GM18499 (cell line): Measurements from ENCODE around the gene KRT83.
A peak's percentile ranks its signal among the peaks of the same experiment; 100 is the strongest.
"Not testable (repeated sequence)": the region's sequence is repeated elsewhere in the genome, so short reads cannot be mapped to it uniquely, and the experiment has no call there.

Source experiments
- ATAC-seq: cut with Tn5 transposase; IDR thresholded peaks from one replicate; pipeline ENCODE4 v1.9.1; 2021; ENCODE audit warnings: moderate number of reproducible peaks; ENCODE audit not compliant: insufficient read depth, unreplicated experiment

The KRT83 gene

DNA sequence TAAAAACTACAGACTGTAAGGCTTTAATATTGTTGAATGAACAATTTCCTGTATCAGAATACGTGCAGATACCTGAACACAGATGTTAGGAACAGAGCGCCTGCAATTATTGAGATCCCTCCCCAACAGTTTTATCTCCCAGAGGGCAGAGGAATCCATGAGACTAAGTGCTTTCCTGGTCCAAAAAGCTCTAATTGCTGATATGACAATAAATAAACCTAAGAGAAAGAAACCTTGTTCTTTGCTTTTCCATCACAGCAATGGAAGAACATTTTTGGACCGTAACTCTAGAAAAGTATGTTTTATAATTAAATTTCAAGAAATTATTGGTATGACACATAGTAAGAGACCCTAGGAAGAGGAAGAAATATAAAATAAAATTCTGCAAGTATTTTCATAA is 13.0 kb upstream of the KRT83 start:
- no peak for ATAC-seq

DNA sequence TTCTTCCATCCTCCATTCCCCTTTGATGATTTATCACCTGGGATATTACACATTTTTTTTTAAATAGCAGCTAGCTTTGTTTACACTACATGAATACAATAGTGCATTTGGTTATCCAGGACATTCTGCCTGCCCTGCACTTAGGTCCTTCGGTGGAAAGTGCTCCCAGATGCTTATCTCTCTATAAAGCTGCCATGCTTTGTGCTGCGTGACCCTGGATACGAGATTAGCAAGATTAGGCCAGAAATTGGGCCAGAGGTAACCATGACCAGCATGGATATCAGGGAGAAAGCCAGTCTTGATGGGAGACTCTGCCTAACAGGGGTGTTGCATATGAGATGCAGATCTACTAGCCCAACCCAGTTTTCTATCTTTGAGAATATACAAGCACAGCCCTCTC is 12.1 kb upstream of the KRT83 start:
- ATAC-seq: no peak

DNA sequence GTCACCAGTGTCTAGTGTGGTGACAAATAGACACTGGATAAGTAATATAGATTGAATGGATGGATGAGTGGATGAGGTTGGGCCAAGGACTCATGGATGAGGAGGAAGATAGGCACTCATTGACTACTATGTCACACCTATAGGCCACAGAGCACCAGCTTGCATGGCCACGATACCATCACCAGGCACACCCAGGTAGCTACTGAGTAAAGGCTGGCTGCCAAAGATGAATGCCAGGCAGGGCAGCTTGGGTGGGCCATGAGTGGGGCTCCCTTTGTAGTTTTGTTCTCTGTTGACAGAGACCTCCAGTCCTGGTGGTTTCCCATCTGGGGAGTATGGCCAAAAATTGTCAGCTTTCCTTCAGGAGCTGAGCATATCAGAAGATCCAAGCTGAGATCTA is 11.2 kb upstream of the KRT83 start:
- no peak for ATAC-seq

DNA sequence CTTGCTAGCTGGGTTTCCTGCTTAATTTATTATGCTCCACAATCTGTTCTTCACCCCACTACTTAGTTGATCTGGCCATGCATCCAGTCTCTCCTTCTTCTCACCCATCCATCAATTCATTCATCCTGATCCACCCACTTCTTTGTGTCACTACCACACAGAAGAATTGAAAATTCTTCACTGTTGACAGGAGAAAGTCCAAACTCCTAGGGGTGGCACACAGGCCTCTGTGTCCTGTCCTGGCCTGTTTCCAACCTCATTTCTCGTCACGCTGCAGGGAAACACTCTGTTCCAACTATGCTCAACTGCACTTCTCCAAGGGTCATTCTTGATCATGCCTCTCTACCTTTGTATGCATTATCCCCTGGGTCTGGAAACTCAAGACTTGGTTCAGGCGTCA is 10.6 kb upstream of the KRT83 start:
- ATAC-seq: no peak

DNA sequence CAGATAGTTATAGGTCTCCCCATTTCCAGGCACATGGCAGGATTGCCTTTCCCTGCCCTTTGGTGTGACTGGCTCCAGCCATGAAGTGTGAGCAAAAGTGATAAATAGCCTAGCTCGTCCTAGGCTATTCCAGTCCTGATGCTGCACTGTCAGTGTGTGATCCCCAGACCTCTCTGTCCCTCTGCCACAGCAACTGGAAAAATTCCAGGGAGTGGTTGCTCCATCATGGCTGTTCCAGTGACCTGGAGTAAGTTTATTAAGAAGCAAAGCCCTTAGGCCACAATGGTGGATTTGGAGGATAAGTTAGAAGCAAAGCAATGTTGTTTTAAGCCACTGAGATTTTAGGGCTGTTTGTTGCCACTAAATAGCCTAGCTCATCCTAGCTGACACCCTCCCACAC is 9.8 kb upstream of the KRT83 start:
- no peak for ATAC-seq

DNA sequence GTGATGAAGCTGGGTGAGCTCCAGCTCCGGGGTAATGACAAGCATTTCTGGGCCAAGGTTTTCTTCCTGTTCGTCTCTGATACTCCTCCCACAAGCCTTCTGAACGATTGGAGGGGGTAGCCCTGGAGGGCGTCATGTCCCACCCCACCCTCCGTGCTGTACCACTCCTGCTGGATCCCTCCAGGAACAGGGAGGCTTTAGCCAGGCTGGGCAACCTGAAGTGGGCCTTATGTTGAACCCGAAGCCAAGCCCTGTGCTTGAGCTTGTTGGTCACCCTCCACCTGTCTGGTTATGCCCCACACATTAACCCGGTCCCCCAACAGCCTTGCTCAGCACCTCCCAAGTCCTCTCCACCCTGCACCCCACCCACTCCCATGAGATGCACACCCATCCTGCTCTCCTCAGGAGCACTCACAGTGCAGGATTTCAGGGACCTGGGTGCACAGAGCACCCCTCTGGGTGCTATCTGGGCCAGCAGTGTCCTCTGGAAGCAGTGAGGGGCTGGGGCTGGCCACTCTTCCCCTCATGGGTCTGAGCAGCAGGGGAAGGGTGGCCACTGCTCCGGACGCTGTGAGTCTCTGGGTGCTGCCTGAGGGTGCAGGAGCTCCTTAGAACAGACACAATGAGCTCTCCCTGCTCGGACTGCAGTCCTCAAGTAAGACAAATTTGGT is 6.8 kb upstream of the KRT83 start:
- no peak for ATAC-seq

DNA sequence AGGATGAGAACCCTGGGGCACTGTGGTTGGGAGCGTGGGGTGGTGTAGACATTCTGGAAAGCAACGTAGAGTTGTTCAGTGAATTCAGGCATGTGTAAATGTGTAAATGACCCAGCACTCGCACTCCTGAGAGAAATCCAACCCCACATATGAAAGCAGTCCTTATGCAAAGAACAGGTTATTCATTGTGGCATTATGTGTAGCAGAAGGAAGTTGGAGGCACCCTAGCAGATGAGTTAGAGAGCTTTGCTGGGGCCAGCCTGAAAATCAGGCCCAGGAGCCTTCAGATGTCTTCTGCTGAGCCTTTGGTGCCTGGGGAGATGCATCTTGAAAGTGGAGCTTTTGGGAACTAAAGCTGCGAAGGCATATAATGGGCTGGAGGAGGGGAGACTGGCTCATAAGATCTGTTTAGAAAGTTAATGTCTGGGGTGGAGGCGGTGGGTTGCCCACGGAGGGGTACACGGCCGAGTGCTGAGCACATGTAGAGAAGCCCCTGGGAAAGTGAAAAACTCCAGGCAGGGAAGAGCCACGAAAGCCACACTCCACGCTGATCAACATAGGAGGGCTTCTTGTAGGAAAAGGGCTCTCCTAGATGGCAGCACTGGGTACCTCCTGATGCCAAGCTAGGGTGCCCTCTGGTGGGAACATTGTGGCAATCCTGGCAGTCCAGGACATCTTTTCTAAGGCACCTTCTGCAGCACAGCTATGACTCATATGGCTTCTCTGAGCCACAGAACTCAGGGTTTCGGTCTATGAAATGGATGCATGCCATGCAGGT is 6.0 kb upstream of the KRT83 start:
- peak; percentile 85 for ATAC-seq

DNA sequence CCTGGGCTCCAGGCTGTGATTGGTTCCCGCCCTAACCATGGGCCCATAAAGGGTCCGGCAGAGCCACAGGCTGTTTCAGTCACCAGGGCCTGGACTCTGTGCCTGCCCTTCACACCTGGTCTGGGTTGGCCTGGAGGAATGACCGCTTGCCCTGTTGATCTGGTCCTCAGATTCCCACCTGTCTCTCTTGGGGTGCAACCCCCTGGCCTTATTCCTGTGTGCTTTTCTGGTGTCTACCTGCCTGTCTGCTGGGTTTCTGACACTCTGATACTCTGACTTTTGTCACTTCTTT is 2.9 kb upstream of the KRT83 start:
- no peak for ATAC-seq

DNA sequence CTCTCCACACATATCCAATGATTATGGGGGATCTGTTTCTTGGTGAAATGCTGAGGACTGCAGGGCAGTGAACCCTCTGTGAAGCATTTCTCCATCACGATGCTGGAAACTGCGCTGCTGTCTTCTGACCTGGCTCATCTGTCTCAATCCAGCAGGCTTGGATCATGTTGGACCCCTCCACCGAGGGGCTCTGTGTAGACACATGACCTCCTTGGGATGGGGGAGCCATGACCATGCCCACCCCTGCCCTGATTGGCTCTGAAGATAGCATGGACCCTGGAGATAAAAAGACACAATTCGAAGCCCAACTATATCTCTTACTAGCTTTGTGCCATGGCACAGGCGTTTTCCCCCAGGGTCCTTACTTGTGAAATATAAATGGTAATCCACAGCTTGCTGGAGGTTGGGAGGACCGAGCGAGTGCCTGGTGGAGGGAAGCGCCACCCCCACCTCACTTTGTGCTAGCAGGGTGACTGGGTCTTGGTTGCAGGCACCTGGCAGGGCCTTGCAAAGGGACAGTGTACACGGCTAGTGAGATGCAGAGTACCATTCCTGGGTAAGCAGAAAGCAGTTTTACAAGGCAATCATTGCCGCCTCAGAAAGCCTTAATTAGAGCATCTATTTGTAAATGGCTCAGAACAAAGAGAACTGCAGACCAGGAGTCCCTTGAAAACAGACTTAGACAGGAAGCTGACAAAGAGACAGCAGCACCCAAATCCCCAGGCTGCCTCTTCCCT is 2.4 kb upstream of the KRT83 start:
- ATAC-seq: no peak

DNA sequence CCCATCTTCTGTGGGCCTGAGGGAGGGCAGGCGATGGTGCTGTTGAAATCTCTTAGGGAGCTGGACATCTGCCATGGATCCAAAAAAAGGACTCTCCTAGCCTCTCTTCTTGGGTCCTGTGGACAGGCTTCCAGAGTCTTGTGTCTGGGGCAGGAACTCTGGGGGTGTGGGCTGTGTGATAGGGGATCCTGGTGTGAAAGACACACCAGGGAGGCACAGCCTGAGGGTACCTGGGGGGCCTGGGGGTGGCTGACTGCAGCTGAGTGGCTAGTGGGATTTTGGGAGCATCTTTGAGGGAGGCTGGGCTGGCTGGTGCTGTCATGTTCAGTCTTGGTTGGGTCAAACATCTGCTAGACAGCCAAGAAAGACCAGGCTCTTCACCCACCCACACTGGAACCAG is 1.8 kb upstream of the KRT83 start:
- ATAC-seq: no peak

DNA sequence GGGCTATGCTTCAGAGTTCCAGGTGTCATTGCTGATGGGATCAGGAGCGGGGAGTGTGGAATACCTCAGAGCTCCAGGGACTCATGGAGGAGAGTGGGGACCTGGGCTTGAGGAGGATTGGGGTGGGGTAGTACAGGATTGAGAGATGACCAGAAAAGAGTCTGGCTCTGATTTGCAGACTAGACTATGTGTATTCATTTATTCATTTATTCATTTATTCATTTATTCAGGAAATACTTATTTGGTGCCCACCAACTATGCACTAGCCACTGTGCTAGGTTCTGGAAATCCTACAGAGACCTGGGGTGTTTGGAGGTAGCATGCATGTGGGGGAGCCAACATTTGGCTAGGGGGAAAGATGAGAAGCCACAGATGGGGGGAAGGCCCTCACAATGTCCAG is 871 bp upstream of the KRT83 start:
- no peak for ATAC-seq

DNA sequence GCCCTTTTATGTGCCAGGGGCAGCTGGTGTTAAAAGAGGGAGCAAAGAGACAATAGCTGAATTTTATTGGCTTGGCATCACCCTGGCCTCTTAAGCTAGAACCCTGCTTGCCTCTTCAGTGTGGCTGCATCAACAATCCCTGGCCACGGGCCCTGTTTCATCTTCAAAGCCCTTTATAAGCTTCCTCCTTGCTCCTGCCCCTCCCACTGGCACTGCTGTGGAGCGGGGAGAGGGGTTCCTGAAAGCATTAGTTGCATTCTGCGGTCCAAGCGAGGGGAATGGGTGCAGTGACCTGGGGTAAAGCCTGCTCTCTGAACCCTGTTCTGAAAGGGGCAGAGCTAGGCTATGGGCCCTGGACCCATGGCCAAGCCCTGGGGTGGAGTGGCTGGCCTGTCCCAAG is 220 bp upstream of the KRT83 start:
- ATAC-seq: no peak

DNA sequence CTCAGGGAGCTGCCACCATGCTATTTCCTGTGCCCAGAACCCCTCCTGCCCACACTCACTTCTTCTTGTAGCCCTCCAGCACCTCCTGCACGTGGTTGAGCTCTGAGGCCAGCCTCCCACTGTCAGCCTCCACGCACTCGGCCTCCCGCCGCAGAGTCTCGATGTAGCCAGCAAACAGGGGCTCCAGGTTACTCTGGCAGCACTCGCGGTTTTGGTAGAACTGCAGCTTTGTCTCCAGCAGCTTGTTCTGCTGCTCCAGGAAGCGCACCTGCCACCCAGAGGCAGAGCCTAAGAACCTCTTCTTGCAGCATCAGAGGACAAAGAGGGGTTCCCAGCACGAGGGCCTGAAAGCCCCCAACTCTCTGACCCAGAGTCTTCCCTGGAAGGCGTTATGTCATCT is 2.1 kb downstream of the KRT83 start:
- no peak for ATAC-seq

DNA sequence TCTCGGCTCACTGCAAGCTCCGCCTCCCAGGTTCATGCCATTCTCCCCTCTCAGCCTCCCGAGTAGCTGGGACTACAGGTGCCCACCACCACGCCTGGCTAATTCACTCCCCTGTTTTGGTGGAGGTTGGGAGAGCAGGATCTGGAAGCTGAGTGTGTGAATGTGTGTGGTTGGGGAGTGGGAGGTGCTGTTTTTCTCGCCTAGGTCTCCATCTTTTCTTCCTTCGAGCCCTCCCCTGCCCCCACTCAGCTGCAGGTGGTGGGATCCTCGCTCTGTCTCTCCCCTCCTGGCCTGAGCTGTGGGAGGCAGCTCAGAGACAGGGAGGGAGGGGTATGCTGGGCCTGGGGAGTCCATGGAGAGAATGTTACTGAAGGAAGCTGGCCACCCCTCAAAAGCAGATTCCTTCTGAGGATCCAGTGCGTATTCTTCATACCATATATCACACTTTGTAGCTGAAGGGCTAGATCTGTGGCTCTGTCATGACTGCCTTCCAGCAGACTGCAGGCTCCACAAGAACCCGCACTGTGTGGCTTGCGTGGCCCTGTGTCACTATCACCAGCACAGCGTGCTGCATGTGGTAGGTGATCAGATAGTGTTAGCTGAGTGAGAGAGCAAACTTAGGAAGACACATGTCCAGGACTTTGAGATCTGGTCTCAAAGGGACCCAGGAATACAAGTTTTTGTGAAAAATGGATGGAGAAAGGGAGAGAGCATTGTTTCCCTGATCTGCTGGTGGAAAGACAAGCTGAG is 2.8 kb downstream of the KRT83 start:
- no peak for ATAC-seq

DNA sequence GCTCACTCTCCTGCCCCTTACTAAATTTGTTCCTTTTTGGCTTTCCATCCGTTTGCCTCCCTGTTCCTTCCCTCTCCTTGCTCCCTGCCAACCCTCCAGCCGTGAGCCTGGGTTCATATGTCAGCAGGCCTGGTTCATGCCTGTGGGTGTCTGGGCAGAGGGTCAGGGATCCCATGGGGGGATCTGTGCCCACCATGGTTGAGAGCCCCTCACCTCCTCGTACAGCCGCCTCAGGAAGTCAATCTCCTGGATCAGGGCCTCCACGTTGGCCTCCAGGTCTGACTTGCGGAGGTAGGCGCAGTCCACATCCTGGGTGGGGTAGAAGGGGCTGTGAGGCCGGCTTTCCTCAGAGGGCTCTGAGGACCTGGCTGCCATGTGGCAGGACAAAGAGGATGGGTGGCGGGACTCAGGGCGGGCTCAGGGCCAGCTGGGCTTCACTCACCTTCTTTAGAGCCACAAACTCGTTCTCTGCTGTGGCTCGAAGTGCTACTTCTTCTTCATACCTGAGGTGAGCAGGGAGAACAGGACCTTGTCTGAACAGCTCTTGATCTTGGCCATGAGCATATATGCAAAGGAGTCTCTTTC is 3.6 kb downstream of the KRT83 start:
- ATAC-seq: no peak

DNA sequence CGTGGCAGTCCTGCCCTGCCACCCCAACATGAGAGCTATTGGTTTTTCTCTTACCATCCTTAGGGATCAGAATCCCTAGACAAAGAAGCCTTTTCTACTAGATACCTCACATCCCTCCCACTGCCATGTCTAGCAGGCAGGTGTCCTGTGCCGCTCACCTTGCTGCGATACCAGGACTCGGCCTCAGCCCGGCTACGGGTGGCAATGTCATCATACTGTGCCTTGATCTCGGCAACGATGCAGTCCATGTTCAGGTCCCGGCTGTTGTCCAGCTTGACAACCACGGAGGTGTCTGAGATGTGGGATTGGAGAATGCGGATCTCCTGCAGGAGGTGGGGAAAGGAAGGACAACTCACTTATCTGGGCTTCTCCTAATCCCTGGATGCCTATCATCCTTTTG is 4.5 kb downstream of the KRT83 start:
- no peak for ATAC-seq

DNA sequence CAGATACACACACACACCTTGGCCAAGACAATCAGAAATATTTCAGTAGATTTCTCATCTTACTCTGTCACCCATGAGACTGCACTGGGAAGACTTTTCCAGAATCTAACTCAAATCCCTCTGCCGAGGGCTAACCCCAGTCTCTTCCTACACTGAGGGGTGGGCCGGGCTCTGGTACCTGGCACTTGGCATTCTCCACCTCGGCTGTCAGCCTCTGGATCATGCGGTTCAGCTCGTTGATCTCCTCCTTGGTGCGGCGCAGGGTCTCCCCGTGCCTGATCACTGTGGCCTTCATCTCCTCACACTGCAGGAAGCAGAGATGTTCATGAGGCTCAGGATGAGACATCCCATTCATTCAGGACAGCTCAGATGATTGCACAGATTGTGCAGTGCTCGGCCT is 4.9 kb downstream of the KRT83 start:
- ATAC-seq: no peak

DNA sequence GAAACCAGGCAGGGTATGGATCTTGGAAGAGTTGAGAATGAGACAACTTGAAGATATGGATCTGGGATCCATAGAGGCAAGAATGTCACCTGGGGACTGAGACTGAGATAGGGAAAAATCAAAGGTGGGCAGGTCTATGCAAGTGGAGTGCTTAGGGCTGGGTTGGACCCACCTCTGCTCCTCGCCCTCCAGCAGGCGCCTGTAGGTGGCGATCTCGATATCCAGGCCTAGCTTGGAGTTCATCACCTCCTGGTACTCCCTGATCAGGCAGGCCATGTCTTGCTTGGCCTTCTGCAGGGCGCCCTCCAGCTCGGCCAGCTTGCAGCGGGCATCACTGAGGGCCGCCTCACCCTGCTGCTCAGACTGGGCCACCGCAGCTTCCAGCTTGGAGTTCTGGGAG is 5.5 kb downstream of the KRT83 start:
- not testable (repeated sequence) for ATAC-seq

DNA sequence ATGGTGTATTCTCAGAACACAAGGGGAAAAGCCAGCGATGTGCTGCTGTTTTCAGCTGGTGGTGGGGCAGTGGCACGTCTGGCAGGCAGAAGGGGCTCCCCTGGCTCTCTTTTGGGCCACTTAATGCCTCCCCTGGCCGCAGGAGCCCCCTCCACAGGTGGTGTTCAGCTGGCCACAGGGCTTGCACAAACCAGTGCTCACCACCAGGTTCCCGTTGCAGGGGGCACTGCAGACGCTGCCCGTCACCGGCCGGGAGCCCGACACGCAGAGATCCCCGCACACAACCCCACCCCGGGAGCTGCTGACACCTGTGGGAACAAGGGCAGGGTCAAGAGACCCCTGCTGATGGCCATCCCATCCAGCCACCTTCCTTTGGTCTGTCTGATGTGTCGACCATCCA is 6.7 kb downstream of the KRT83 start:
- no peak for ATAC-seq

DNA sequence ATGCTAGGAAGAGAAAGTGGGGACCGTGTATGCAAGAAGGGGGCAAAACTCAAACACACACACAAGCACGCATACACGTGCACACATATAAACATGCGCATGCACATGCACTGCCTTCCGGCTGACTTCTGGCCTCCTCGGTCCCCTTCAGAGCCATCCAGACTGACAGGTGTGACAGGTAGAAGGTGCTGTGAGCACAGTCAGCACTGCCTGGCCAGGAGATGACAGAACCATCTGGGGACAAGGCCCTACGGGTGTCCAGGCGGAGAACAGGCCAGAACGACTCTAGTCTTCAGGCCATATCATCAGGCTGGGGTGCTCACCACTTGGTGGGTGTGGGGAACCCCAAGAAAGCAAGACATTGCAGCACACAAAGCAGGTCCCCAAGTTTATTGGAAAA is 7.3 kb downstream of the KRT83 start:
- no peak for ATAC-seq

DNA sequence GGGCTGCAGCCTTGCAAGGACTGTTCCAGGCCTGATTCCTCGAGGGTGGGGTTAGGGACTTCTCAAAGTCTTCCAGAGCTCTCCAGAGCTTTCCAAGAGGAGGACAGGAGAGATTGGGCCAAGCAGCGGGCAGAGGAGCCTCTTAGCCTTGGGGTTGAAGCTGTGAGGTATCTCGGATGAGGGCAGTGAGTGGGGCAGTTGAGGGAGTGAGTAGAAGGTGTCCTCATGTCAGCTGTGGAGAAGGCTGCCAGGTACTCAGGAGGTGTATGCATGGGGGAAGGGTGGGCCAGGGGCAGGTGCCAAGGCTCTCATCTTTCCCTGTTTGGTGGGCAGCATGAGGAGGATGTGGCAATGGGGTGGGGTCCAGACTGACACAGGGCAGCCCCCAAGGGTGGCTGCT is 7.7 kb downstream of the KRT83 start:
- ATAC-seq: no peak
